SU-DHL-6 (cell line): Measurements from ENCODE around the gene CDK12.

Experiments used
- CTCF ChIP-seq: fragments of 200-600 bp; sonication (generic); IDR thresholded peaks from one replicate; pipeline ENCODE4 v1.5.1; 2017; ENCODE audit warnings: antibody characterized with exemption, mild to moderate bottlenecking, low read length, moderate library complexity; ENCODE audit not compliant: insufficient read depth, poor library complexity, severe bottlenecking
- EZH2phosphoT487 ChIP-seq: fragments of 200-600 bp; sonication (generic), shearing (Covaris generic); conservative IDR thresholded peaks from 2 replicates; pipeline ENCODE4 v1.6.1; 2018; ENCODE audit warnings: mild to moderate bottlenecking, antibody characterized with exemption, low read length, moderate library complexity, mixed read lengths

- TF ChIP-seq CTCF (no peak), EZH2phosphoT487 (no peak)
Measured at GRCh38 chr17:39555368-39555767, 94.1 kb downstream of the CDK12 start.
